Cardiac fibroblast (primary cell): ENCODE data around the gene ZNF385B.
A peak's percentile ranks its signal among the peaks of the same experiment; 100 is the strongest.

Experiments used
- DNase-seq, 2 donors: peaks; one replicate each; pipeline versions ENCODE4 v3.0.0 to v3.0.0-alpha.2; 2010; ENCODE audit warnings: low read depth in 2 of 2
- H3K4me3 ChIP-seq, 2 donors: replicated peaks in 1 of 2; 1 replicate in 1 of 2; 2 replicates in 1 of 2; pipeline ENCODE4 v1.5.1; 2011; ENCODE audit warnings: low read depth in 2 of 2, low read length in 2 of 2, mild to moderate bottlenecking in 2 of 2, moderate library complexity in 1 of 2
- TF ChIP-seq, protein P1 (sequence below): IDR thresholded peaks from one replicate; pipeline ENCODE4 v1.5.1; 2011; ENCODE audit warnings: low read depth, mild to moderate bottlenecking, low read length, inconsistent platforms

ZNF385B gene

DNA sequence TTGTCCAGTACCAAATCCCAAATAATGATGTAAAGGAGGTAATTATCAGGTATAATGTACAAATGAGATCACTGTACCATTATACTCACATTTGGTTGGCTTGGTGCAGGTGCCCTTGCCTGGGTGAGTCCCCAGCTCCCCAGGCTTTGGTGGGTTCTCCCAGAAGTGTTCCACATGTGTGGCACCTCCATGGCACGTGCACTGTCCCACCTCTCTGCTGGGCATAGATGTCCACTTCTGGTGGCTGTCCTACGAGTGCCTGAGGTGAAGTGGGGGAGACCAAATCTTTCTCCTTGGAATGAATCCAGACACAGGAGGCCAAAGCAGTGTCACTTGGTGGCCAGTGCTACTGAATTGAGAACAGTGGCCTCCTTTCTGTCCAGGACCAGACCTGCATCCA lies 434.3 kb downstream of the ZNF385B start:
- TF ChIP-seq, protein P1, sequence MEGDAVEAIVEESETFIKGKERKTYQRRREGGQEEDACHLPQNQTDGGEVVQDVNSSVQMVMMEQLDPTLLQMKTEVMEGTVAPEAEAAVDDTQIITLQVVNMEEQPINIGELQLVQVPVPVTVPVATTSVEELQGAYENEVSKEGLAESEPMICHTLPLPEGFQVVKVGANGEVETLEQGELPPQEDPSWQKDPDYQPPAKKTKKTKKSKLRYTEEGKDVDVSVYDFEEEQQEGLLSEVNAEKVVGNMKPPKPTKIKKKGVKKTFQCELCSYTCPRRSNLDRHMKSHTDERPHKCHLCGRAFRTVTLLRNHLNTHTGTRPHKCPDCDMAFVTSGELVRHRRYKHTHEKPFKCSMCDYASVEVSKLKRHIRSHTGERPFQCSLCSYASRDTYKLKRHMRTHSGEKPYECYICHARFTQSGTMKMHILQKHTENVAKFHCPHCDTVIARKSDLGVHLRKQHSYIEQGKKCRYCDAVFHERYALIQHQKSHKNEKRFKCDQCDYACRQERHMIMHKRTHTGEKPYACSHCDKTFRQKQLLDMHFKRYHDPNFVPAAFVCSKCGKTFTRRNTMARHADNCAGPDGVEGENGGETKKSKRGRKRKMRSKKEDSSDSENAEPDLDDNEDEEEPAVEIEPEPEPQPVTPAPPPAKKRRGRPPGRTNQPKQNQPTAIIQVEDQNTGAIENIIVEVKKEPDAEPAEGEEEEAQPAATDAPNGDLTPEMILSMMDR: no peak

GRCh38 chr2:179424571-179424970 lies 436.8 kb downstream of the ZNF385B start:
- TF ChIP-seq, protein P1: no peak
- DNase-seq: no peak
- H3K4me3 ChIP-seq: no peak overlapping the region

More for the DNA sequence above, 434.3 kb downstream of the ZNF385B start:
- H3K4me3 ChIP-seq: no peak overlapping the region
- DNase-seq: no peak

DNA sequence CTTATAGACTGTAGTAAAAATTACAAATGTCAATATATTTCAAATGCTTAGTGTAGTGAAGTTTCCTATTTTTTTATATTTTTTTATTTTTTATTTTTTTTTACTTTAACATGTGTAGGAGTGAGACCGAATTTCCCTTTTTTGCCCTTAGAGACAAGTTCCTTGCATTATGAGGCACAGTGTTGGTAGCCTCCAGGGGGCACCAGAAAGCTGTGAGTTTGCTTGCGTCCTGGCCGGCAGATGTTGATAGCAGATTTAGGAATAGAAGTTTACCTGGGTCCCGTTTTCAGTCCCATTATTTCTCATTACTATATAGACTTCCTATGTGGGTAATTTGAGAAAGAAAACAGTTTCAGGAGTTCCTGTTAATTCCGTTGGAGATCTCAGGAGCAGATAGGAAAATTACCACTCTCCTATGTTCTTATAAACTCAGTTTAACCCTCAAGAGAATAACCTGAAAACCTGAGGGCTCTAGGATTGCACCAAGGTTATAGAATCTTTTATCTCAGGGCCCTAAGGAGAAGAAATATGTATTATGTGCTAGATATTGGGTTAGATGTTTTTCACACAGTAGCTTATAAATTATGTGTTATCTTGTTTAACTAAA lies 439.3 kb downstream of the ZNF385B start:
- TF ChIP-seq, protein P1: peak; percentile 81
- DNase-seq: peak; percentile 82 to 84
- no peak overlapping the region for H3K4me3 ChIP-seq

DNA sequence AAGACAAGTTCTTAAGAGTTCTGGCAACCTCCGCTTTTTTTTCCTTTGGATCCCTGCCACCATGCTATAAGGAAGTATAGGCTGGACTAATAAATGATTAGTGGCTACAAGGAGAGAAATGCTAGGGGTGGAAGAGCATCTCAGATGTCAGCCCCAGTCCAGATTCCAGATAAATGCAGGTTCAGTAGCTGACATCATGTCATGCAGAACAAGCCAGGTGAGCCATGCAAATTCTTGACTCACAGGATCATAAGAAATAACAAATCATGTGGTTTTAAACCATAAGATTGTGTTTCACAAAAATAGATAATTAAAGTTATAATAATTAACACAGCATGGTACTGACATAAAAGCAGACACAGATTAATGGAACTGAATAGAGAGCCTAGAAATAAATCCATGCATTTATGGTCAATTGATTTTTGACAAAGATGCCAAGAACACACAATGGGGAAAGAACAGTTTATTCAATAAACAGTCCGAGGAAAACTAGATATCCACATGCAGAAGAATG lies 443.9 kb downstream of the ZNF385B start:
- no peak for DNase-seq
- H3K4me3 ChIP-seq: no peak overlapping the region
- TF ChIP-seq, protein P1: no peak

DNA sequence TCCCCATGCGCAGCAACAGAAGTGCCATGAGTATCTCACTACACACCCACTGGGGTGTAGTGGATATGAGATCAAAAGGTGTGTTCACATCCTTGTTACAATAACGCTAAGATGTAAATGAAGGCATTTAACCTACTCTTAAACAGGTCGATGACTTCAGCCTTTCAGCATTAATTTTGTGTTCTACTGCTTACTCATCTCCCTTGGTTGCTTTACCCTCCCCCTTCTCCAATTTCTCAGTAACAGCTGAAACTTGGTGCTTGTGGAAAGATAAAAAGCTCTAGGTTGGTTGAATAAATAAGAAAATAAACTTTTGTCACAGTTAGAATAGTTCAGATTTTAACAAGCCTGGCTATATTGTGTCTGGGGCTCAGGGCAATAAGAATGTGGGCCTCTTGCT lies 449.3 kb downstream of the ZNF385B start:
- H3K4me3 ChIP-seq: no peak overlapping the region
- TF ChIP-seq, protein P1: no peak
- peak in 1 of 2 donors; percentile 37 for DNase-seq

DNA sequence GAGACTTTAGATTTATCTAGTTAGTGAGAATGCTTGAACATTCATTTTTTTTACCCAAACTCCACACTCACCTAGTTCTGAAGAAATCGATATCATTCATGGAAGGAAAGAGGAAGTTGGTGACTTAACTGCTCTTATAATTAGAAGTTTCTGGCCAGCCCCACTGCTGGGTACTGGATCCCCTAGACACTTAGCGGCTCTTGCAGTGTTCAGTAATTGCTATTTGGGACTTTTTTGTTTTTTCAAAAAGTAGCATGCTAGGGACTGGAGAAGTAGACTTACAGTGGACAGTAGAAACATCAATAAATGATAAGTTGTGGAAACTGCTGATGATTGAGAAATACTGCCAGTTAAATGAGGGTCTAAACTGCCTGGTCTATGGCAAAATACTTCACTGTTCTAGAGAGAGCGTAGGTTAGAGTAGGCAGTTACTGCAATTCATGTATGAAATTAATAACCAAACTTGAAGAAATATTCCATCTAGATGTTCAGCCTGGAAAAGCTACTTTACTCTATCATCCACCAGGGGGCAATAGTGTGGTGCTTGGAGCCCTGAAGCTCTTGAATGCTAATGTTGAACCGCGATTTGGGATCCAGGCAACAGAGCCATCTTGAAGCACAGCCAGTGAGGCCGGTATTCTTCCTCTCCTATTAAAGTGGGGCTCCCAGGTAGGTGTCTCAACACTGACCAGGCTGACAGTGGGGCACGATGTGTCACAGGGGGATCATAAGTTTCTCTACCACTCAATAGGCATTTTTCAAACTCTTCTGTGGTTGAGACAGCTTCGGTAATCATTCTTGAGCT lies 450.7 kb downstream of the ZNF385B start:
- TF ChIP-seq, protein P1: peak; percentile 89
- no peak overlapping the region for H3K4me3 ChIP-seq
- peak; percentile 75 to 82 for DNase-seq
